Activated T-helper 1 cell treated with Interleukin-2 at 50 U/mL for 16 hours (primary cell): Measurements from ENCODE around the gene FMNL3.

ENCODE experiments used
- DNase-seq: peaks from one replicate; pipeline ENCODE4 v3.0.0-alpha.2; 2020; ENCODE audit warnings: low read depth

Gene FMNL3

GRCh38 chr12:49604856-49605255 is 102.3 kb downstream of the FMNL3 start:
- no peak for DNase-seq

GRCh38 chr12:49603721-49604120 is 103.5 kb downstream of the FMNL3 start:
- DNase-seq: no peak

- no peak for DNase-seq
These were observed 107.2 kb downstream of the FMNL3 start for GRCh38 chr12:49599961-49600360.

GRCh38 chr12:49598527-49598926 is 108.7 kb downstream of the FMNL3 start:
- DNase-seq: no peak

- DNase-seq: no peak
These were observed 118.3 kb downstream of the FMNL3 start for GRCh38 chr12:49588721-49589516.

- DNase-seq: no peak
These were observed 118.9 kb downstream of the FMNL3 start for GRCh38 chr12:49588281-49588680.

- DNase-seq: no peak
These were observed 119.9 kb downstream of the FMNL3 start for GRCh38 chr12:49587174-49587908.
